CD4-positive, alpha-beta T cell (primary cell): ENCODE results near the gene ZNF516. TPM values are rescaled to one million over a fixed set of nuclear protein-coding genes. Genes with fewer than 3 reads are reported as not detected.

Source experiments
- ATAC-seq: fragments of 200-7000 bp; cut with Tn5 transposase; one replicate; pipeline ENCODE4 v1.10.0; 2022; ENCODE audit warnings: mild to moderate bottlenecking; ENCODE audit not compliant: poor library complexity
- CTCF ChIA-PET: fragments of 350-600 bp; sonication (Branson Sonifier 250); formaldehyde crosslinking; loops from one replicate; lab custom pipeline; 2021; ENCODE audit warnings: antibody characterized with exemption, inconsistent platforms; lab: Charles Lee
- POLR2A ChIA-PET: fragments of 350-600 bp; sonication (Branson Sonifier 250); formaldehyde crosslinking; loops from one replicate; lab custom pipeline; 2021; ENCODE audit warnings: antibody characterized with exemption, inconsistent platforms; lab: Charles Lee
- DNase-seq, 14 experiments: peaks; one replicate each; pipeline ENCODE4 v3.0.0-alpha.2; 2013 to 2020; ENCODE audit warnings: mixed read lengths in 2 of 14
- H3K27ac ChIP-seq, 2 donors: one replicate each; pipeline versions ENCODE4 v1.5.1 to v1.7.0; 2013; ENCODE audit warnings: low read length in 2 of 2, low read depth in 1 of 2, mild to moderate bottlenecking in 1 of 2
- H3K27me3 ChIP-seq, 2 experiments: 1 replicate in 1 of 2; 2 replicates in 1 of 2; pipeline versions ENCODE4 v1.6.1 to v1.7.0; 2013; ENCODE audit warnings: low read length in 2 of 2, control low read depth in 1 of 2, mild to moderate bottlenecking in 1 of 2, moderate library complexity in 1 of 2; ENCODE audit not compliant: insufficient read depth in 2 of 2, control insufficient read depth in 1 of 2
- H3K36me3 ChIP-seq: one replicate; pipeline ENCODE4 v1.6.1; 2013; ENCODE audit warnings: low read length, control low read depth; ENCODE audit not compliant: insufficient read depth
- H3K4me1 ChIP-seq: one replicate; pipeline ENCODE4 v1.6.1; 2013; ENCODE audit warnings: low read length, control low read depth; ENCODE audit not compliant: insufficient read depth
- H3K4me3 ChIP-seq: one replicate; pipeline ENCODE4 v1.5.1; 2013; ENCODE audit warnings: mild to moderate bottlenecking, low read length, moderate library complexity
- H3K9me3 ChIP-seq, 2 experiments: 1 replicate in 1 of 2; 2 replicates in 1 of 2; pipeline versions ENCODE4 v1.6.1 to v1.7.0; 2013; ENCODE audit warnings: low read length in 2 of 2, mild to moderate bottlenecking in 2 of 2, control low read depth in 1 of 2, moderate library complexity in 1 of 2; ENCODE audit not compliant: control insufficient read depth in 1 of 2, insufficient read depth in 1 of 2
- H3K27ac Mint-ChIP-seq: one replicate; pipeline ENCODE4 v1.8.0; 2020; ENCODE audit warnings: mixed read lengths
- H3K27me3 Mint-ChIP-seq: one replicate; pipeline ENCODE4 v1.8.0; 2021; ENCODE audit warnings: mixed read lengths
- H3K36me3 Mint-ChIP-seq: one replicate; pipeline ENCODE4 v1.8.0; 2021; ENCODE audit warnings: low read depth, mixed read lengths
- H3K4me1 Mint-ChIP-seq: one replicate; pipeline ENCODE4 v1.8.0; 2021; ENCODE audit warnings: low read depth, mixed read lengths
- H3K4me3 Mint-ChIP-seq: one replicate; pipeline ENCODE4 v1.8.0; 2020; ENCODE audit warnings: mild to moderate bottlenecking, mixed read lengths
- H3K9me3 Mint-ChIP-seq: one replicate; pipeline ENCODE4 v1.8.0; 2020; ENCODE audit warnings: mixed read lengths
- CTCF ChIP-seq: fragments of 200-600 bp; IDR thresholded peaks from one replicate; pipeline ENCODE4 v1.8.0; 2022; ENCODE audit warnings: antibody characterized with exemption, mild to moderate bottlenecking
- intact Hi-C, 2 experiments: fragments of 100-400 bp; cut with DNase I in 1 of 2; cut with micrococcal nuclease in 1 of 2; formaldehyde crosslinking; loops; one replicate each; pipeline versions ENCODE4 v1.15.1 to v1.9.0; 2023 to 2025; cut with DNase I, micrococcal nuclease
- total RNA-seq, 174 experiments: library from RNA in 2 of 174; stranded (reverse) in 2 of 174; gene quantifications; one replicate each; pipeline ENCODE4 v1.2.3 and lab custom pipeline; 2021 to 2026

Gene ZNF516
- total RNA-seq, 2 experiments from 2014 or later: 22.4 to 29.3 TPM

GRCh38 chr18:76498064-76498463 is 3.0 kb upstream of the ZNF516 start:
- ATAC-seq (no peak), DNase-seq (no peak)
- no peak overlapping the region for H3K4me3 ChIP-seq
- ChIA-PET CTCF (no interaction called here), POLR2A (interaction anchor here (0.6 kb wide), 1 partner anchor 20 kb away, joined by 3 read pairs; no protein-coding TSS in a partner anchor)
- Mint-ChIP-seq H3K4me3 (peak overlapping the region; percentile 17), H3K27me3 (peaks cover 54% of the 10 kb centered on the region), H3K36me3 (peaks cover 15% of the 10 kb centered on the region), H3K4me1 (peaks cover 26% of the 10 kb centered on the region), H3K9me3 (no peaks in the 10 kb centered on the region), H3K27ac (no peak overlapping the region)
- no peaks in the 10 kb centered on the region for H3K36me3 ChIP-seq
- no peak overlapping the region for H3K27ac ChIP-seq
- TF ChIP-seq CTCF: no peak
- peaks cover 9 to 13% of the 10 kb centered on the region in 2 experiments for H3K27me3 ChIP-seq
- peaks cover 17% of the 10 kb centered on the region for H3K4me1 ChIP-seq
- intact Hi-C loops: loop anchor here (5.0 to 10.0 kb wide), 3 partner anchors 217 to 1903 kb away; partner anchors contain the start of genes ZNF407 (in 2 of the 2) and PTGR3 (in 1 of the 2)
- H3K9me3 ChIP-seq: peaks cover 0 to 10% of the 10 kb centered on the region in 2 experiments

- peaks cover 0 to 14% of the 10 kb centered on the region in 2 experiments for H3K9me3 ChIP-seq
- ChIA-PET CTCF (no interaction called here), POLR2A (no interaction called here)
- H3K36me3 ChIP-seq: no peaks in the 10 kb centered on the region
- TF ChIP-seq CTCF: no peak
- peaks cover 65% of the 10 kb centered on the region for H3K27me3 Mint-ChIP-seq
- no peaks in the 10 kb centered on the region for H3K9me3 Mint-ChIP-seq
- peaks cover 13 to 15% of the 10 kb centered on the region in 2 experiments for H3K27me3 ChIP-seq
- no peak overlapping the region for H3K27ac Mint-ChIP-seq
- H3K4me3 ChIP-seq: no peak overlapping the region
- no peak for ATAC-seq
- H3K27ac ChIP-seq: no peak overlapping the region
- H3K4me1 ChIP-seq: peaks cover 25% of the 10 kb centered on the region
- H3K36me3 Mint-ChIP-seq: peaks cover 25% of the 10 kb centered on the region
- intact Hi-C loops: loop anchor here (2.0 to 10.0 kb wide), 4 partner anchors 20 to 1902 kb away; partner anchors contain the start of genes ZNF407 (in 2 of the 2) and PTGR3 (in 1 of the 2)
- no peak for DNase-seq
- H3K4me3 Mint-ChIP-seq: peak overlapping the region; percentile 66
- peaks cover 36% of the 10 kb centered on the region for H3K4me1 Mint-ChIP-seq
These were observed 2.0 kb upstream of the ZNF516 start for GRCh38 chr18:76497021-76497420.

- H3K27me3 Mint-ChIP-seq: peaks cover 65% of the 10 kb centered on the region
- POLR2A ChIA-PET: no interaction called here
- CTCF ChIA-PET: no interaction called here
These were observed 1.3 kb upstream of the ZNF516 start for GRCh38 chr18:76496194-76496890.

More at GRCh38 chr18:76496194-76496890, 1.3 kb upstream of the ZNF516 start:
- Histone ChIP-seq H3K4me3 (peak overlapping the region; percentile 64), H3K36me3 (no peaks in the 10 kb centered on the region), H3K4me1 (peaks cover 29% of the 10 kb centered on the region), H3K27me3 (peaks cover 13 to 19% of the 10 kb centered on the region in 2 experiments), H3K27ac (no peak overlapping the region), H3K9me3 (peaks cover 0 to 18% of the 10 kb centered on the region in 2 experiments)
- Mint-ChIP-seq H3K27ac (peak overlapping the region; percentile 84), H3K9me3 (no peaks in the 10 kb centered on the region), H3K36me3 (peaks cover 26% of the 10 kb centered on the region), H3K4me1 (peaks cover 37% of the 10 kb centered on the region), H3K4me3 (peak overlapping the region; percentile 98)
- peak; percentile 22 for ATAC-seq
- intact Hi-C loops: loop anchor here (2.0 to 10.0 kb wide), 4 partner anchors 20 to 1902 kb away; partner anchors contain the start of genes ZNF407 (in 2 of the 2) and PTGR3 (in 1 of the 2)
- DNase-seq: peak in 12 of 14 experiments; percentile 22 to 77 (median 43)
- no peak for TF ChIP-seq CTCF
